Esophagus muscularis mucosa (tissue), 4 donors: ENCODE measurements around the gene NPEPL1.

Experiments used
- CTCF ChIP-seq, 3 experiments: fragments of 200-600 bp in 2 of 3; fragments of 450-650 bp in 1 of 3; sonication (generic) in 2 of 3; IDR thresholded peaks; one replicate each; pipeline ENCODE4 v1.5.1; 2017 to 2019; ENCODE audit warnings: antibody characterized with exemption in 3 of 3, mild to moderate bottlenecking in 2 of 3, moderate library complexity in 1 of 3
- EP300 ChIP-seq: sonication (generic); formaldehyde crosslinking; IDR thresholded peaks from one replicate; pipeline ENCODE4 v1.6.1; 2017; ENCODE audit warnings: antibody characterized with exemption
- POLR2A ChIP-seq: fragments of 450-650 bp; IDR thresholded peaks from one replicate; pipeline ENCODE4 v1.6.1; 2017; ENCODE audit warnings: antibody characterized with exemption, moderate library complexity, mild to moderate bottlenecking, low read depth
- POLR2AphosphoS5 ChIP-seq, 2 donors: sonication (generic); formaldehyde crosslinking; IDR thresholded peaks; one replicate each; pipeline ENCODE4 v1.6.1; 2017; ENCODE audit warnings: antibody characterized with exemption in 2 of 2

- no peak for TF ChIP-seq CTCF (IDR thresholded peaks at IDR 0.05)
- TF ChIP-seq POLR2A, result no peak
- TF ChIP-seq EP300, result no peak
- no peak for TF ChIP-seq POLR2AphosphoS5 (IDR thresholded peaks at IDR 0.05)
These were observed 54.6 kb downstream of the NPEPL1 start for GRCh38 chr20:58747211-58747610.
